NT2/D1 (cell line): ENCODE measurements around the gene CCR6.

Experiments used
- SUZ12 ChIP-seq: IDR thresholded peaks from 2 replicates; pipeline ENCODE4 v1.6.1; 2011; ENCODE audit not compliant: insufficient read length, insufficient read depth; ENCODE audit errors: extremely low read depth
- YY1 ChIP-seq: IDR thresholded peaks from 2 replicates; pipeline ENCODE4 v1.6.1; 2011; ENCODE audit not compliant: insufficient read length, insufficient read depth

- no peak for TF ChIP-seq YY1
- TF ChIP-seq SUZ12: no peak
These were observed 20.6 kb upstream of the CCR6 start for GRCh38 chr6:167102318-167102717.
